VCaP (cell line): Measurements from ENCODE around the gene PDE6A.

Experiments used
- H3K27ac ChIP-seq: fragments of 450-650 bp; 2 replicates; pipeline ENCODE4 v1.5.1; 2017
- TF ChIP-seq, protein P1 (sequence below): fragments of 450-650 bp; conservative IDR thresholded peaks from 2 replicates; pipeline ENCODE4 v1.5.1; 2017; ENCODE audit warnings: mild to moderate bottlenecking, moderate library complexity

PDE6A gene

DNA sequence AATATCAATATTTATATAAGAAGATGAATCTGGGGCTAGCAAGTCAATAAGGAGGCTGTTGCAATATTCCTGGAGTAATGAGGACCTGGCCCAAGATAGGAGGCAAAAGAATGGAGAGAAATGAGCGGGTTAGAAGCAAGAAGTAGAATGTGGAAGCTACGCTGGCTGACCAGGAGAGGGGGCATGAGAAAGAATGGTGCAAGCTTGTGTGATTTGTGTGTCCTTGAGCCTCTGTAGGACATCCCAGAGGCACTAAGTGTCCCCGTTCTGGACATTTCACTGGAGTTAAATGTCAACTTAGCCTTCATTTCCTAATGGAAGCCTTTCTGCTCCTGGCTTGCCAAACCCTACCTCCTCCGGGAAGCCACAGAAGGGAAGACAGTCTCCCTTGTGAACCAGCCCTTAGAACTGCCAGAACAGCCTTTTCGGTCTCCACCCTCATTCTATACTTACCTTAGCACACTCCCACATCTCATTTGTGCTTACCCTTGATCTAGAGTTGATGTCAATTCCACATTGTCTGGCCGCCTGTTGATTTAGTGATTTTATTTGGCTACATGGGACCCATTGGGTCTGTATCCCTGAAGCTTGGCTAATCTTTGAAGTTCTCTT is 6.7 kb upstream of the PDE6A start:
- H3K27ac ChIP-seq = no peak overlapping the region
- TF ChIP-seq, protein P1, sequence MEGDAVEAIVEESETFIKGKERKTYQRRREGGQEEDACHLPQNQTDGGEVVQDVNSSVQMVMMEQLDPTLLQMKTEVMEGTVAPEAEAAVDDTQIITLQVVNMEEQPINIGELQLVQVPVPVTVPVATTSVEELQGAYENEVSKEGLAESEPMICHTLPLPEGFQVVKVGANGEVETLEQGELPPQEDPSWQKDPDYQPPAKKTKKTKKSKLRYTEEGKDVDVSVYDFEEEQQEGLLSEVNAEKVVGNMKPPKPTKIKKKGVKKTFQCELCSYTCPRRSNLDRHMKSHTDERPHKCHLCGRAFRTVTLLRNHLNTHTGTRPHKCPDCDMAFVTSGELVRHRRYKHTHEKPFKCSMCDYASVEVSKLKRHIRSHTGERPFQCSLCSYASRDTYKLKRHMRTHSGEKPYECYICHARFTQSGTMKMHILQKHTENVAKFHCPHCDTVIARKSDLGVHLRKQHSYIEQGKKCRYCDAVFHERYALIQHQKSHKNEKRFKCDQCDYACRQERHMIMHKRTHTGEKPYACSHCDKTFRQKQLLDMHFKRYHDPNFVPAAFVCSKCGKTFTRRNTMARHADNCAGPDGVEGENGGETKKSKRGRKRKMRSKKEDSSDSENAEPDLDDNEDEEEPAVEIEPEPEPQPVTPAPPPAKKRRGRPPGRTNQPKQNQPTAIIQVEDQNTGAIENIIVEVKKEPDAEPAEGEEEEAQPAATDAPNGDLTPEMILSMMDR = no peak

DNA sequence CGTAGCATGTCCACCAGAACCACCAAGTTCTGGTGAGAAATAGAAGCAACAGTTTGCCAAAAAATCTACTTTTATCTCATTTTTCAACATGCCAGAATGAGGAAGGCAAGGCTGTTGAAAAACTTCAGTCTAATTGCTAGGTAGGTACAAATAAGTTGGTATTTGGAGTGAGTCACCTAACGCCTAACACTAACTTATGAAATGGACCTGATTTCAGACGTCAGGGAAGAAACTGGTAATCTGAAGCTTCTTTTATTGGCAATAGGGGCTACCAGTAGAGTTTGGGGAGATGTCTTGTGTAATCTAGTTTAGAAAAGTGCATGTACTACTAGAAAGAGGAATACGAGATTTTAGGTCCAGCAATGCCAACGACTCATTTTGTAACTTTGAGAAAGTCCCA is 4.4 kb upstream of the PDE6A start:
- no peak overlapping the region for H3K27ac ChIP-seq
- TF ChIP-seq, protein P1 = no peak

DNA sequence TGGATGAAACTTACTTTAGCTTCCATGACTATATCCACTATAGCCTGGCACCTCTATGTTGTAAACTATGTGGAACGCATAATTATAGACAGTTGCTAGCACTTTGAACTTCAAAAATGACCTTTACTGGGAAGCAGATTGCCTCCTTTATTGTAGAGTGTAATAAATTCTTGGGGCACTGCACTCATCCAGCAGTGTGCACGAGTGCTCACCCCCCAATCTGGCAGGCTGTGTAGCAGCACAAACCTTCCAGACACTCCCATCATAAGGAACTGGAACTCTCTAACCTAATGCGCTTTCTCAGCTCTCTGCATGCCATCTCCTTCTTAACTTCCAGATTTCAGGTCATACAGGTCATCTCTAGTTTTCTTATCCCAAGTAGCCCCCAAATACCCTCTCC is 1.5 kb upstream of the PDE6A start:
- no peak overlapping the region for H3K27ac ChIP-seq

DNA sequence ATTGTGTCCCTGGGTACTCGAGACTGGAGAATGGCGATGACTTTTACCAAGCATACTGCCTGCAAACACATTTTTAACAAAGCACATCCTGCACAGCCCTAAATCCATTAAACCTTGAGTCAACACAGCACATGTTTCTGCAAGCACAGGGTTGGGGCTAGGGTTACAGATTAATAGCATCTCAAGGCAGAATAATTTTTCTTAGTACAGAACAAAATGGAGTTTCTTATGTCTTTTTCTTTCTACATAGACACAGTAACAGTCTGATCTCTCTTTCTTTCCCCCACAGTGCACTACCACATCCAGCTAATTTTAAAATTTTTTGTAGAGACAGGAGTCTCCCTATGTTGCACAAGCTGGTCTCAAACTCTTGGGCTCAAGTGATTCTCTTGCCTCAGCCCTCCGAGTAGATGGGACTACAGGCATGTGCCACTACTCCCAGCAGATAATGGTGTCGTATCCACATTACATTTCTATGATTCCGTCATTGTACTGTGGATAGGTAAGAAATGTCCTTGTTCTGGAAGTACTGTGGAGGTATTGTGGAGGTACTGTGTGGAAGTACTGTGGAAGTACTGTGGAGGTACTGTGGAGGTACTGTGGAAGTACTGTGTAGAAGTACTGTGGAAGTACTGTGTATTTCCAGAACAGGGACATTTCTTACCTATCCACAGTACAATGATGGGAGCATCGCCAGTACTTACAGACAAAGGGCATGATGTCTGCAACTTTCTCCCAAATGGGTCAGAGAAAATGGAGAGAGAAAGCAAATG is 1.2 kb downstream of the PDE6A start:
- H3K27ac ChIP-seq = peak overlapping the region; percentile 87

More for the DNA sequence above, 1.5 kb upstream of the PDE6A start:
- TF ChIP-seq, protein P1 = no peak

DNA sequence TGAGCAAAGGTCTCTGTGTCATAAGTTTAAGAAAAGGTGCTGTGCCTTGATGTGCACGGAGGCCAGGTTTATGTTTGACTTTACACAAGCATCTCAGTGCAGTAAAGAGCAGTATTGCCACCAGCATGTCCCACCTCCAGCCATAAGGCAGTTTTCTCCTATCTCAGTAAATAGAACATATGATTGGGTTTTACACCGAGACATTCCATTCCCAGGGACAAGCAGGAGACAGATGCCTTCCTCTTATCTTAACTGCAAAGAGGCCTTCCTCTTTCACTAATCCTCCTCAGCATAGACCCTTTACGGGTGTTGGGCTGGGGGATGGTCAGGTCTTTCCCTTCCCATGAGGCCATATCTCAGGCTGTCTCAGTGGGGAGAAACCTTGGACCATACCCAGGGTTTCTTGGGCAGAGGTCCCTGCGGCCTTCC is 1.8 kb downstream of the PDE6A start:
- H3K27ac ChIP-seq = peak overlapping the region; percentile 87

DNA sequence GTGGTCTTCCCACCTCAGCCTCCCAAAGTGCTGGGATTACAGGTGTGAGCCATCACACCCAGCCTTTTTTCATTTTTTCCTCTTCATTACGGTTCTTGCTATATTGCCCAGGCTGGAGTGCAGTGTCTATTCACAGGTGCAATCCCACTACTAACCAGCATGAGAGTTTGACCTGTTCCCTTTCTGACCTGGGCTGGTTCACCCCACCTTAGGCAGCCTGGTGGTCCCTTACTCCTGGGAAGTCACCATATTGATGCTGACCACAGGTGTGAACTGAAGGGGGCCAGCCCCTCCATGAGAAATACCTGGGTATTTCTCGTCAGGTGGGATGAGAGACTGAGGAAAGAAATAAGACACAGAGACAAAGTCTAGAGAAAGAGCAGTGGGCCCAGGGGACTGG is 2.4 kb downstream of the PDE6A start:
- TF ChIP-seq, protein P1 = no peak

DNA sequence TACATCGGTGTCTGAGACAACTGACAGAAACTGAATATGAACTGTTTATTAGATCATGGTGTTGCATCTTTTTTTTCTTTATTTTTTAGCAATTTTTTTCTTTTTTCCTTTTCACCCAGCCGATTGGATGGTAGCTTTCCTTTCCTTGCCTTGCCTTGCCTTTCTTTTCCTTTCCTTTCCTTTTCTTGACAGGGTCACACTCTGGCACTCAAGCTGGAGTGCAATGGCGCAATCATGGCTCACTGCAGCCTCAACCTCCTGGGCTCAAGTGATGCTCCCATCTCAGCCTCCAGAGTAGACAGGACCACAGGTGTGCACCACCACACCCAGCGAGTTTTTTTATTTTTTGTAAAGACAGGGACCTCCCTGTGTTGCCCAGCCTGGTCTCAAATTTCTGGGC is 2.8 kb downstream of the PDE6A start:
- H3K27ac ChIP-seq = peak overlapping the region; percentile 87
- TF ChIP-seq, protein P1 = no peak

More for the DNA sequence above, 2.4 kb downstream of the PDE6A start:
- peak overlapping the region; percentile 87 for H3K27ac ChIP-seq

DNA sequence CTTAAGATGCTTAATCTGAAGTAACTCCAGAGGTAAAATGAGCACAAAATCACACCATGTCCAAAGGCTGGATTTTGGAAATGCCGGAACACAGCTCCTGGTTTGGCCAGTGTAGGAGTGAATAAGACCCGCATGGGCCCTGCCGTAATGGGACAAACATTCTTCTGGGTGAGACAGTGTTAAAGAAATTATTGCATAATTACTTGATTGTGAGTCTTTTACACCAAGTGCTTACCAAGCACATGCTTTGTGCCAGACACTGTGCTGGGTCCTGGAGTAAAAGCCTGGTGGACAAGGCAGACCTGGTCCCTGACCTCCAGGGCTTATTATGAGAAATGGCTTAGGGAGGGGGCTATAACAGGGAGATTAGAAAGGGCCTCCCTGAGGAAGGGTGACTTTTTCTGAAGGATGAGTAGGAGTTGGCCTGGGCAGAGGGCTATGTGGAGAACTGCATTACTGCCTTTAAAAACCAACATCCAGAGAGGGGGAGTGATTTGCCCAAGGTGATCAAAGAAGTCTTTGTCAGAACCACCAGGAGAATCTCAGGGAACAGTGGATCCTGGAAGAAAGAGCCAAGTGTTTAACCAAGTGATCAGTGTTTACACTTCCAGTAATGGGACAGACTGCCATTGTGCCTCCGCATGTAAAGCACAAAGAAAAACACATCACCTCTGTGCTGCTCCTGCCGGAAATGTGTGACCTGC is 3.5 kb downstream of the PDE6A start:
- H3K27ac ChIP-seq = peak overlapping the region; percentile 87
- TF ChIP-seq, protein P1 = no peak
